GM18873 (cell line): ENCODE results near the gene COG5.
"Not testable (repeated sequence)": the region's sequence is repeated elsewhere in the genome, so short reads cannot be mapped to it uniquely, and the experiment has no call there.

ENCODE experiments used
- ATAC-seq: cut with Tn5 transposase; IDR thresholded peaks from one replicate; pipeline ENCODE4 v1.9.1; 2021; ENCODE audit warnings: mild to moderate bottlenecking, moderate library complexity, moderate number of reproducible peaks; ENCODE audit not compliant: unreplicated experiment, low FRiP score

COG5 gene

DNA sequence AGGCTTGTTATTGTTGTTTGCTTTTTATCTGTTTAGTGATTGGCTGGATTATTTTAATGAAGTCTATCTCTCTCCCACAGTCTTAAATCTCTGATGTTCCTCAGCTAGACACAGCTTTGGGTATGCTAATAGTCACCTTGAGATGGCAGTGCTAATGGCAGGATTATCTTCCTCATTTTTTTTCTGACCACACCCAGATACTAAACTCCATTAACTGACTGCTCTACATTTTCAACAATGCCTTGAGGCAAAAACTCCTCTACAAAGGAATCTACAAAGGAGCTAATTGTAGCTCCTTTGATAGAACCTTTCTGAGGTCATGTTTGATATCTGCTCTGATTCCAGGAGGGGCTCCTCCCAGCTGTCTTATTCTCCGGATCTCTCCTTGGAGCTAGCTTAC, 272.3 kb downstream of the COG5 start:
- ATAC-seq, result no peak

DNA sequence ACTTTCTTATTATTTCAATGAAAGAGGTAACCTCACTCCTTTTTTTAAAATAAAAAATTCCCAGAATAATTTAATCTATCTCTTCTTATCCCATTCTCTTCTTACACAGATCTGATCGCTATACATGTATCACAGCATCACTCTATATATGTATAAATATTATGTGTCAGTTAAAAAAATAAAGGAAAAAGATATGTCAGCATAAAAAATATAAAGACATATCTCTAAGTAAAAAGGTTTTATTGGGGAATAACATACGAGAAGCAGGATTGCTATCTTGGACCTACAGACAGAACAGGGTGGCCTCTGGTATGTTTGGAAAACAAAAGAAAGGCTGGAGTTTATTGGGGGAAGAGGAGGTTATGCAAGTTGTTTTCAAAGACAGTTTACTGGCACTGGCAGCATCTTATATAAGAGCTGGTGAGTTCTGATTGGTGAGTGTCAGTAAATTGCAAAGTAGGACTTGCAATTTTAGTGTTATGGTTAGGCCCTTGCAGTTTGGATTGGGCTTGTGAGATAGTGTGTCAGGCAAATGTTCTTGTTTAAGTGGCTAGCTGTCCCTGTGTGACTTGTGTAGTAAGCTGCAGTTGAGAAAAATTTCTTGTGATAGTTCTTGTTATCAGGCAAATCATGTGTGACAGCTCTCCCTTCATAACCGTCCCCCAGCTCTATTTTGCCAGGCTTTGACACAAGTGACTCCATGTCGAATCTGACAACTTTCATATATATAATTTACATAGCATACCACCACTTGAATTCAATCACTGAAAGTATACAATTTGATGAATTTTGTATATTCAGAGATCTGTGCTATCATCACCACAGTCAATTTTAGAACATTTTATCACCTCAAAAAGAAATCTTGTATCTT, 276.7 kb downstream of the COG5 start:
- ATAC-seq, result no peak

DNA sequence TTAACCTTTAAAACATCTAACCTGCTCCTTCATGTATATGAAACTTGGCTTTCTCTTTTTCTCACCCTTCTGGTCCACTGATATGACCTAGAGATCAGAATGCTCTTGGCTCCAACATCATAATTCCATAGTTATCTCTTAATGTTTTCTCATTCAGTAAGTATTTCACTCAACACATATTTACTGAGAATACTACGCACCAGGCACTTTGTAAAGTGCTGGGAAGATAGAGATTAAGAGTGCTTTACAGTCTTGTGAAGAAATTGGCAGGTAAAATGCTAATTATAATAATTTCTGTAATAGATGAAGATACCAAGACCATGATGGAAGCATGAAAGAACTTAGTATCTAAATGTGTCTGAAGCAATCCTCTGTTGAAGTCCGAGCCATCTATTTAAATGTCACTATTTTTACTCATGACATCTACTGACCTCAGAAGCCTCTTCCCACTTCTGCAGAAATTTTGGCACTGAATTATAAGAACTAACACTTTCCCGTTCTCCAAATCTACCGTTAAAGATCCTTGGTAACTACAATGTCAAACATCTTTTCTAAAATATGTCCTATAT, 278.7 kb downstream of the COG5 start:
- ATAC-seq, result no peak

DNA sequence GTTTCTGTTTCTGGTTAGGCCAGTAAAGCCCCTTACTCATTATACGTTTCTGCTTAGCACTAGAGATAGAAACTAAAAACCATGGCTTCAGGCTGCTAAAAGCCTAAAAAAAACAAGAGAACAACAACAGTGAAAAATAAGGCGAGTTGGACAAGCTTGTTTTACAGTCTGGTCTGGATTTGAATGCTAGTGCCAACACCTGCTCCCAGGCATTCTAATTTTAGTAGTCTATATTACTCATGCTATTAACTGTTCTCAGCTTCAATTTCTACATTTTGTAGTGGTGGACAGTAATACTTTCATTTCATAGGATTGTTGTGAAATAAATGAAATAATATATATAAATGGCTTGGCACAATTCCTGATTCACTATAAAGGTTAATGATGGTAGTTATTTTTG, 286.4 kb downstream of the COG5 start:
- ATAC-seq, result no peak

DNA sequence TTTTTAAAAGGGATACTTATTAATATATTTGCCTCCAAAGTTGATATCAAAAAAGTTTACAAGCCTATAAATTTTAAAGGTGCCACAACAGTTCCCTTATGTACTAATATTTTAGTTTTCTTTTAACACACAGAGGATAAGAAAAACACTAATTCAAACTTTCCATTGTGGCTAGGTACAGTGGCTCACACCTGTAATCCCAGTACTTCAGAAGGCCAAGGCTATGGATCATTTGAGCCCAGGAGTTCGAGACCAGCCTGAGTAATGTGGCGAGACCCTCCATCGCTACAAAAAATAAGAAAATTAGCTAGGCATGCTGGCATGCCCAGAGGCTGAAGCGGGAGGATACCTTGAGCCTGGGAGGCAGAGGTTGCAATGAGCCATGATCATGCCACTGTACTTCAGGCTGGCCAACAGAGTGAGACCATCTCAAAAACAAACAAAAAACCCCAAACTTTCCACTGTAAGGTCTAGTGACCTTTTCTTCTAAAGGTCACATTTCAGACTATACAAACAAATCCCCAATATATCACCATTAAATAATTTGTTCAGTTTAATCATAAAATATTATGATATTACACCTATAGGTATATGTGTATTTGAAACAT, 287.4 kb downstream of the COG5 start:
- ATAC-seq, result no peak

DNA sequence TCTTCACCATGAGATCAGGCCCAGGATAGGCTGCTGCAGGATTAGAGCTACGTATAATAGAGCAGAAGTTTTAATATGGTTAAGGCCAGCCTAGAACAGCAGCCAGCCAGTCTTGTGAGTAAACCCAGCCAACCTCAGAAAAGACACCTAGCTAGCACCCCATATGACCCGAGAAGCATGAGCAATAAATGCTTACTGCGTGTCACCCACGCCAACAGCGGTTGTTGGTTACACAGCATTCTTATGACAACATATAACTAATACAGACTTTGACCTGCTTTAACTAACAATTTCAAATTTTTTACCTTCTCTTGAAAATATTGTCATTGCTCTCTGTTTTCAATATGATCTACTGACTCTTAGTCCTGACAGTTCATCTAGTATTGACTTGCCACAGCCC, 289.2 kb downstream of the COG5 start:
- no peak for ATAC-seq

DNA sequence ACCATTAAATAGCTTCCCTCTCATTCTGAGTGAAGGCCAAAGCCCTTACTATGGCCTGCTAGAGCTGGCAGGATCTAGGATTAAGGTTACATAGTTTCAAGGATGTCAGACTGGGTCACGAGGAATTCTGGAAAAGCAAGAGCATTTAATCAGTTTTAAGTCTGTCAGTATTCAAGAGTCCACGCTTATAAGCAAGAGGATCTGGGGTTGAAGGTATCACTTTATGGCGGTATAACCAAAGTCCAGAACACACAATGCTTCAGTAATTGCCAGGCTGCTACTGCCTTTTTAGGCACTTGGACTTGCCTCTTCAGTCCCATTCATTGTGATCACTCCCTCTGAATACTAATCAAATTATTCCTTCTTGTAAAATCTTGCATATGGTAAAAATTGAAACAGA, 293.9 kb downstream of the COG5 start:
- ATAC-seq, result no peak

DNA sequence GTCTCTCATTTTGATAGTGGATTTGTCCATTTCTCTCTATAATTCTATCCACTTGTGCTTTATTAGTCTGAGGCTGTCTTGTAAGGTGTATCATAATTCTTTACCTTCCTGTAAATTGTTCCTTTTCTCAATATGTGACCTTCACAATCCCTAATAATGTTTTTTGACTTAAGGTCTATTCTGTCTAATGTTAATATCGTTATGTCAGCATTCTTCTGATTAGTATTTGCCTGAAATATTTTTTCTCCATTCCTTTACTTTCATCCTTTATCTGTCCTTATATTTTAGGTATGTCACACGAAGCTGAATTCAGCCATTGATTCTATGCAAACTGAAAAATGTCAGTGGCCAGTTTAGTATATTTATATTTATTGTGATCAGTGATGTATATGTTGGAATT, 295.1 kb downstream of the COG5 start:
- ATAC-seq, result no peak

DNA sequence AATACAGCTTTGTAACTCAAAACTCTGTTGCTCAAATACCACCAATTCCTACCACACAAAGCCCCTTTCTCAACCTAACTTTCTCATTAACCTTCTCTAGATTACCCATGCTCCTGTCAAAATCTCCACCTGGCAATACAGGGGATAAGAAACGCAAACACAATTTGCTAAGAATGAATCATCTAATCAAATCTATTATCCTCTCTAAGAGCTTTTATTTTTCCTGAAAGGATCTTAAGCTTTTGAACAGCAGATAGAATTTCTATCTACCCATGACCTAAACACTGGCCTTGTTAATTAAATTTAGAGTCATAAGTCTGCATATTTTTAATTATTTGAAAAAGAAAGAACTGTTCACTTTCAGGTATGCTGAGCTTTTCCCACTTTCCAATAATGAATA, 296.6 kb downstream of the COG5 start:
- ATAC-seq, result no peak

DNA sequence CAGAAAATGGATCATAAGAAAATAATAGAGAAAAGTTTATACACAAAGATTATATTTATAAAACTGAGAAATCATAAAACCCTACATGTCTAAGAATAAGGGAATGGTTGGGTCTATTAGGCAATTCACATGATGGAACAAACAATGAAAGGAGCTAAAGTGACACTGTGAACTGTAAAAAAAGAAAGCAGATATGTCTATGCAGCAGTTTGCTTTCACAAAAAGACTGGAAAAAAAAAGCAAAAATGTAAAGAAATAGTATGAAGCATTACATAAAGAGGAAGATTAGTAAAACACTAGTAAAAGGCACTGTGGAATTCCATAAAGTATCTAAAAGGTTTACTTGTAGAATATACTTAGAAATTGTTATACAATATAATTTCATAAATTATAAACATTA, 299.0 kb downstream of the COG5 start:
- ATAC-seq, result no peak

DNA sequence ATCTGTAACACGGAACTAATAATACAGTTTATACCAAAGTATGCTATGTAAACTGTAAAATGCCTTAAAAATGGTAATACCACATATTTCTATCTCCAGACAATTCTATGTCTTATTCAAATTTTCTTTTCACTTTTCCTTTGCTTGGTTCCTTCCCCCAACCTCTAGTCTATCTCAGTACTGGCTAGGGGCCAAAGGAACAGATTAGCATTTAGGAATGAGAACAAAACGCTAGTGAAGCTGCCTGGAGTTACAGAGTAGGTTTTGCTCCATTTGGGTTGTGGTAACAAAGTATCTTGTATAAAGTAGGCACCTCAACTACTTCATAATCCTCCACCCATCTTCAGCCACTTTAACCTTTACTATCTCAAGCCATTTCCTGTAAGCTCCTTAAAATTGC, 300.9 kb downstream of the COG5 start:
- ATAC-seq, result no peak

DNA sequence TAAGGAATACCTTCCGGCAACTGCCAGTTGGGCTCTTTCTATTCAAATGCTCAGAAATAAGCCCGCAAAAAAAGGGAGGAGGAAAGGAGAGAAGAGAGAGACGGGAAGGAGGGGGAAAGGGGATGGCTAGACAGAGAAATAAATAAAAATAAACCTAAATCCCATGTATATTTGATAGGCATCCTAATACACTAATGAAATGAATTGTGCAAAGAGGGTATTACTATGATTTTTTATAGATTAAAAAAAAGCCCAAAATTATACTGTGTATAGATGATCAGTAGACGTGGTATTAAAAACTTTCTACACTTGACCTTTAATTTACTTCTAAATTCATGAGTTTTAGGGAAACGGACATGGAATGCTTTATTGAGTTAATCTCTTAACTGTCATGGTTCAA, 305.0 kb downstream of the COG5 start:
- ATAC-seq, result no peak

DNA sequence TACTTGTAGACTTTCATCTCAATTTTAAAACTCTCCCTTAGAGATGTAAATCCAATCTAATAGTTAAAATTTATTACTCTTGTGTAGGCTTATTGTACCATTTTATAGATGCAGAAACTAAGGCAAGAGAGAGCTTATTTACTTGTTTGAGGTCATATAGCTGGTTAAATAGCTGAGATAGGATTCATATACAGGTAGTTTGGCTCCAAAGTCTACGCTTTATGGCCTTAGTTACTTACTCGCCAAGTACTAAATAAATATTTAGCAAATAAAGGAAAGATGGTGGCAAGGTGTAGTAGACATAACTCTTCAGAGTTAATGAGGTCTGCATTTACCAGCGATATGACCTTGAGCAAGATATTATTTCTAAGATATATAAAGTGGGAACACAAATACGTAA, 308.1 kb downstream of the COG5 start:
- ATAC-seq, result no peak

DNA sequence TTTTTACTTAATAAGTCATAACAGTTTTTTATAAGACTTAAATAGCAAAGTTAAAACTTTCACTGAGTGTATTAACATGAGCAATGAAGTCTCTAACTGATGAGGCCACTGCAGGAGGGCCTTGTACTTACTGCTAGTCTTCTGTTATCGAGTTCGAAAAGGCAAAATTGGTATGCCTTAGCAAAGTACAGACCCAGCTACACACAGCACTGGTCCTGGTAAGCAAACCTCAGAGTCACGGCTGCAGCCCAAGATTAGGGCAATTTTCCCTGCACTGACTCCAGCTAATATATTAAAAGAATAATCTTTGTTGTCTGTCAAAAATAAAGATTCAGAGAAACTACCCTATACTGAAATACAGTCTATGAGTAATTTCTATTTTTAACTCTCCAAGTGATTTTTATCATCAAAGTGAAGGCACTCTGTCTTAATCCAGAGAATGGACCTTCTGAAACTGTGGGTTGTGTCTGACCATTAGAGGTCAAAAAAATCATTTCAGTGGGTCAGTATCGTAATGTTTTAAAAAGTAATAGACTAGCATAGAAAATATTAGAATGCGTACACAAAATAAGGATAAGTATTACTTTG, 309.2 kb downstream of the COG5 start:
- ATAC-seq, result no peak

DNA sequence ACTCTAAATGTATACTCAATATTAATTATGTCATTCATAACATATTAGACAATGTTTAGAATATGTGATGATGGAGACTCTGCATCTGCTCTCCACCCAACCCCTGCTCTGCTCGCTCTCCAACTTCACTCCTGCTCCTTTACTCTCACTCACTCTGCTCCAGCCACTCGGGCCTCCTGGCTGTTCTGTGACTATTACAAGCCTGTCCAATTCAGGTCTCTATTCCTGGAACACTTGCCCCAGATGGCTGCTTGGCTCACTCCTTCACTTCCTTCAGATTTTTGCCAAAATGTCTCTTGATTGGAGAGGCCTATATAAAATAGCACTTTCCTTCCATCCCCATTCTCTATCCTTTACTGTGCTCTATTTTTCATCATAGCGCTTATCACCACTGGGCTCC, 310.1 kb downstream of the COG5 start:
- ATAC-seq, result no peak

DNA sequence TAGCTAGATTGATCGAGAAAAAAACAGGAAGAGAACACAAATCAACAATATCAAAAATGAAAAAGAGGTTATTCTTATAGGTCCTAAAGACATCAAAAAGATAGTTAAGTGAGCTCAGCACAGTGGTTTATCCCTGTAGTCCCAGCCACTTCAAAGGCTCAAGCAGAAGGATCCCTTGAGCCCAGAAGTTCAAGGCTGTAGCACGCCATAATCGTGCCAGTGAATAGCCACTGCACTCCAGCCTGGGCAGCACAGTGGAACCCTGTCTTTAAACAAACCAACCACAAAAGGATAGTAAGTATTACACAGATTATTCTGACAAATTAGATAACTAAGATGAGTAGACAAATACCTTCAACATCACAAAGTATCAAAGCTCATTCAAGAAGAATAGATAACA, 311.8 kb downstream of the COG5 start:
- ATAC-seq, result no peak

DNA sequence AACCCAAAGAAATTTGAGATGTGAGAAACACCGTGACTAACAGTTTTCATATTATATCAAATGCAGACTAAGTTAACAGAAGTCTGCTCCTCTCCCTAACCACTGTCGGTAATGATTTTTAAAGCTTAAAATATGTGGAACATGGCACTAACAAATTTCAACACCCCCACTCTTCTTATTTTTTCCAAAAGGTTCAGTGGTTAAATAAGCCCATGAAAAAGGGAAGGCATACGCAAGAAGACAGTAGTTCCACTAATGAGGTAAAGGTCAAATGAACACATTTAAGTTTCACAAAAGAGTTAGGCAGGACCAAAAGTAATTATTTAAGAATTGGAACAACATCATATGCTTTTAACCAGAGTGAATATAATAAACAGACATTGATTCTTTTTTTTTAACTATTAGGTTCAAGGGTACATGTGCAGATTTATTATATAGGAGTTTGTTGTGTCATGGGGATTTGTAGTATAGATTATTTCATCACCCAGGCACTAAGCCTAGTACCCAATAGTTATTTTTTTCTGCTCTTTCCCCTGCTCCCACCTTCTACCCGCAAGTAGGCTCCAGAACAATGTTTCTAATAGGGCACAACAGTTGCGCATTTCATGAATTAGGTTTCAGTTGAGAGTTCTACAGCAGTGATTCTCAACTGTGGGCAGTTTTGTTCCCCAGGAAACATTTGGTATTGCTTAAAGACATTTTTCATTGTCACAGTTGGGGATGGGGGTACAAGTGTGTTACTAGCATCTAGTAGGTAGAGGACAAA, 315.0 kb downstream of the COG5 start:
- ATAC-seq, result no peak

DNA sequence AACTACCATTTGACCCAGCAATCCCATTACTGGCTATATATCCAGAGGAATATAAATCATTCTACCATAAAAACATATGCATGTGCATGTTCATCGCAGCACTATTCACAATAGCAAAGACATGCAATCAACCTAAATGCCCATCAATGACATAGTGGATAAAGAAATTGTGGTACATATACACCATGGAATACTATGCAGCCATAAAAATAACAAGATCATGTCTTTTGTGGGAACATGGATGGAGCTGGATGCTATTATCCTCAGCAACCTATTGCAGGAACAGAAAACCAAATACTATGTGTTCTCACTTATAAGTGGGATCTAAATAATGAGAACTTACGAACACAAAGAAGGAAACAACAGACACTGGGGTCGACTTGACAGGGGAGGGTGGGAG, 316.9 kb downstream of the COG5 start:
- not testable (repeated sequence) for ATAC-seq

DNA sequence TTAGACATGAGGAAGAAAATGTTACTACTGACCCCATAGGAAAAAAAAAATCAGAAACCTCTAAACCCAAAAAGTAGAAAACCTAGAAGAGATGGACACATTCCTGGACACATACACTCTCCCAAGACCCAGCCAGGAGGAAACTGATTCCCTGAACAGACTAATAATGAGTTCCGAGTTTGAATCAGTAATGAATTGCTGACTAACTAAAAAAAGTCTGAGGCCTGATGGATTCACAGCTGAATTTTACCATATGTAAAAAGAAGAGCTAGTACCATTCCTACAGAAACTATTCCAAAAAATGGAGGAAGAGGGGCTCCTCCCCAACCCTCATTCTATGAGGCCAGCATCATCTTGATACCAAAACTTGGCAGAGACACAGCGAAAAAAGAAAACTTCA, 319.1 kb downstream of the COG5 start:
- ATAC-seq, result no peak

DNA sequence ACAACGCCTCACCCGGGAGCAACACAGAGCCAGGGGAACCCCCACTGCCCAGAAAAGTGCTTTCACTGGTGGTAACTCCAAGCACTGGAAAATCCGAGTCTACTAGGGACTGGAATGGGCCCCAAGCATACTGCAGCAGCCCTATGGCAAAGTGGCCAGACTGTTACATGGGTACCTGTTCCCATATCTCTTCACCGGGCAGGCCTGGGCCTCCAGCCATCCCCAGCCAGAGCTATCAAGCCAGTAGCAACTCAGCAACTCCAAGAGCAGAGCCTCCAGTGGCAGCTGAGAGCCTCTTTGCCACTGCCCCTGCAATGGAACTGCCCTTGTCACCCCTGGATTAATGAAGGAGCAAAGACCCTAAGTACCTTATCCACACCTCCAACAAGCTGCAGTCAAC, 321.5 kb downstream of the COG5 start:
- no peak for ATAC-seq

DNA sequence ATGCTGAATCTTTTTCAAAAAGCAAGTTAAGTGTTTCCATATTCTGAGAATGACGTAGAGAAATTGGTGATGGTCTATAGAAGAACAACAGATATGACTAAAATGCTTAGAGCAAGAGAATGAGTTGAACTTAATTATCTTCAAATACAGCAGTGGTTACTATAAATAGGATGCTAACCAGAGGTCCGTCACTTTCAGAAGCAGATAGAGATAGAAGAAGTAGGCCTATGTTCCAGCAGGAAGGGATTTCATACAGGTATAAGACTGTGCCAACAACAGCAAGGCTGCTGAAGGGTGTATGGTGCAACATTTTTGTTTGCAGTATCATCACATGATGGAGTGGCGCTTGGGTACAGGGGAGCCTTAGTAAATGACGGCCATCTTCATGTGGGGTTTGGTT, 326.3 kb downstream of the COG5 start:
- no peak for ATAC-seq
